Mesothelial cell of epicardium (in vitro differentiated cells): Measurements from ENCODE around the gene APOA5. TPM values are rescaled to one million over a fixed set of nuclear protein-coding genes. Genes with fewer than 3 reads are reported as not detected.

Source experiments
- DNase-seq, 2 experiments: peaks; one replicate each; pipeline ENCODE4 v3.0.0; 2021; ENCODE audit warnings: low spot score in 2 of 2; ENCODE audit not compliant: unreplicated experiment in 2 of 2
- H3K27ac Mint-ChIP-seq: 2 replicates; pipeline ENCODE4 v1.8.0; 2021; ENCODE audit warnings: mixed read lengths
- H3K27me3 Mint-ChIP-seq: 2 replicates; pipeline ENCODE4 v1.8.0; 2021; ENCODE audit warnings: low read depth, mixed read lengths
- H3K36me3 Mint-ChIP-seq: 2 replicates; pipeline ENCODE4 v1.8.0; 2021; ENCODE audit warnings: mixed read lengths
- H3K4me1 Mint-ChIP-seq: 2 replicates; pipeline ENCODE4 v1.8.0; 2021; ENCODE audit warnings: mixed read lengths
- H3K4me3 Mint-ChIP-seq: 2 replicates; pipeline ENCODE4 v1.8.0; 2021; ENCODE audit warnings: mild to moderate bottlenecking, moderate library complexity, mixed read lengths
- H3K9me3 Mint-ChIP-seq: 2 replicates; pipeline ENCODE4 v1.8.0; 2021; ENCODE audit warnings: mixed read lengths
- CTCF ChIP-seq: fragments of 200-600 bp; sonication (generic); IDR thresholded peaks from one replicate; pipeline ENCODE4 v1.5.0; 2021; ENCODE audit warnings: antibody characterized with exemption; ENCODE audit not compliant: unreplicated experiment
- total RNA-seq: library from RNA; stranded (reverse); gene quantifications from 3 replicates; pipeline ENCODE4 v1.2.1, GENCODE V29; 2021

The APOA5 gene
- total RNA-seq, 1 donor from 2014 or later: not detected

GRCh38 chr11:116813781-116814471, 22.2 kb upstream of the APOA5 start:
- Mint-ChIP-seq H3K27ac (no peak overlapping the region), H3K4me1 (peaks cover 4% of the 10 kb centered on the region), H3K36me3 (no peaks in the 10 kb centered on the region), H3K27me3 (no peaks in the 10 kb centered on the region), H3K9me3 (peaks cover 3% of the 10 kb centered on the region), H3K4me3 (no peak overlapping the region)
- DNase-seq: no peak
- no peak for TF ChIP-seq CTCF

DNA sequence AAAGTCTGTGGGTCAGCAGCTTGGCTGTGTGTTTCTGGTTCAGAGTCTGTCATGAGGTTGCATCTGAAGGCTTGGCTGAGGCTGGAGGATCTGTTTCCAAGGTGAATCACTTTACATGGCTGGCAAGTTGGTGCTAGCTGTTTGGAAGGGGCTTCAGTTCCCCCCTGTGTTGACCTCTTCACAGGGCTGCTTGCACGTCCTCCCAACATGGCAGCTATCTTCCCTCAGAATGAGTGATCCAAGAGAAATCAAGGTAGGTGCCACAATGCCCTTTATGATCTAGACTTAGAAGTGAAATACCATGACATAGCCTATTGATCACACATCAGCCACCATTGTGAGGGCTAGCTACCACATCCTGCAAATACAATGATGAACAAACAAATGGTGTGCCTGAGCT, 21.5 kb upstream of the APOA5 start:
- TF ChIP-seq CTCF: no peak
- Mint-ChIP-seq H3K4me1 (peaks cover 4% of the 10 kb centered on the region), H3K9me3 (peaks cover 3% of the 10 kb centered on the region), H3K36me3 (no peaks in the 10 kb centered on the region), H3K27me3 (no peaks in the 10 kb centered on the region), H3K27ac (no peak overlapping the region), H3K4me3 (no peak overlapping the region)
- DNase-seq: no peak

DNA sequence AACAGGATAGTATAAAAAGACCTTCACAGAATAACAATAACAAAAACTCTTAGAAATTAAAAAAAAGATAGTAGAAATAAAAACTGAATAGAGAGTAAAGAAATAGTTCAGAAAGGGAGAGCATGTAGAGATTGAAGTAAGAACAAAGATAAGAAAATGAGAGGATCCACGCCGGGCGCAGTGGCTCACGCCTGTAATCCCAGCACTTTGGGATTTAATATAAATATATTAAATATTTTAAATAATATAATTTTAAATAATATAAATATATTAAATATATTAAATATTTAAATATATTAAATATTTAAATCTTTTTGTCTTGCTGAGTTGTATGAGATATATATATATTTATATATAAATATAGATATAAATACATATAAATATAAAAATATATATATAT, 20.4 kb upstream of the APOA5 start:
- H3K4me1 Mint-ChIP-seq: peaks cover 4% of the 10 kb centered on the region
- no peaks in the 10 kb centered on the region for H3K36me3 Mint-ChIP-seq
- no peak for DNase-seq
- H3K9me3 Mint-ChIP-seq: peaks cover 3% of the 10 kb centered on the region
- no peak overlapping the region for H3K27ac Mint-ChIP-seq
- peaks cover 4% of the 10 kb centered on the region for H3K27me3 Mint-ChIP-seq
- TF ChIP-seq CTCF: no peak
- H3K4me3 Mint-ChIP-seq: no peak overlapping the region

DNA sequence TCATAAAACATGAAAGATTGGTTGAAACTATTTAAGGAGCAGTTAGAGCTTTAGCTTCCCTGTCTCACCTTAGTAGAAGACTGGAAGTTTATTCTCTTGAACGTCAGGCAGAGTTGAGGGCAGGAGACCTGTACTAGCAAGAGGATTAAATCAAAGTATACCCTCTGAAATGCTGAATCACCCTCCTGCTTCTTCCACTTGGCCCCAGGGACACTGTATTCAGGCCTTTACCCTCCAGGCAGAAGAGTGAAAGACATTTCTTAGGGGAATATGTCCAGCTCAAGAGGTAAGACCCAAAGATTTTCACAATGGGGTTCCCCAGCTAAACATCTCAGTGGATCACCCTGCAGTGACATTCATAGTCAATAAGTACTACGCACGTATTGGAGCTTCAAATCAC, 19.5 kb upstream of the APOA5 start:
- TF ChIP-seq CTCF: no peak
- Mint-ChIP-seq H3K27me3 (peaks cover 4% of the 10 kb centered on the region), H3K9me3 (peaks cover 3% of the 10 kb centered on the region), H3K4me3 (no peak overlapping the region), H3K36me3 (no peaks in the 10 kb centered on the region), H3K4me1 (peaks cover 4% of the 10 kb centered on the region), H3K27ac (no peak overlapping the region)
- no peak for DNase-seq

DNA sequence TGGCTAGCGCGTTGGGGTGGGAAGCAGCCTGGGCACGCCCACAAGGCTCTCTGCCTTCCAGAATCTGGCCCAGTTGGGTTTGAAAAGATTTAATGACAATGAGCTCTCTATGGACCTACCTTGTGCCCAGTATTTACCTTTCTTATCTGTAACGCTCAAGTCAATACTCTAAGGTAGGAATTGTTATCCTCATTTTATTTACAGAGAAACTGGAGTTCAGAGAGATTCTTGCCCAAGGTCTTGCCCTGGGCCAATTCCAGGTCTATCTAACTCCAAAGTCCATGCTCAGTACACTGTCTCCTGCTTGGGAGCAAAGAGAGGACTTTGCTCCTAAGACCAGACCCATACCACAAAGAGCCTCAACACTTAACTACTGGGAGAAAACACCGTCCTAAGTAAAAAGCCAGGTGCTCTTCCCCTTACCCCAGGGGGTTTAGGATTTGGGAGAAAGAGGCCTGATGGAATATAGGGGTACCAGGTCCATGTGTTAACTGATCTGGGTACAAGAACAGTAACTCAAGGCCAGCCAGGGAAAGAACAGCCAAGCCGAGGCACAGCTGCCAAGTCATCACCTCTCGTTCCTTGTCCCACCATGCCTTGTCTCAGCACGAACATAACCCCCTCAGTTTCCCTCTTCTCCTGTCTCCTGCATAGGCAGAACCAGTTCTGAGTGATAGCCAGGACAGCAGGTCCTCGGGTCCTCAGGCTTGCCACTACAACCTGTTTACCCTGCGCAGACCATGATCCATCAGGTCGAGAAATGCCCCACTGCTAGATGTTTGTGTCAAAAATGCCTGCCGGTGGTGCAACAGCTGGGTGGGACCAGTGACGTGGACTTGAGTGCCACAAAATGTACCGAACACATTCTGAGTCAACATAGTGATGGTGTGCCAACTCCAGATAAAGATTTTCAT, 16.8 kb upstream of the APOA5 start:
- Mint-ChIP-seq H3K9me3 (peaks cover 3% of the 10 kb centered on the region), H3K27me3 (peaks cover 11% of the 10 kb centered on the region), H3K4me3 (no peak overlapping the region), H3K36me3 (no peaks in the 10 kb centered on the region), H3K27ac (no peak overlapping the region), H3K4me1 (peaks cover 4% of the 10 kb centered on the region)
- no peak for DNase-seq
- TF ChIP-seq CTCF: no peak
